Heart left ventricle (tissue), 13 donors: ENCODE data around the gene C1QTNF2.

Experiments
- CTCF ChIP-seq, 12 donors: fragments of 200-600 bp; sonication (generic) in 4 of 12; IDR thresholded peaks; one replicate each; pipeline versions ENCODE4 v1.5.0 to v1.8.0; 2018 to 2022; ENCODE audit warnings: antibody characterized with exemption in 12 of 12, mild to moderate bottlenecking in 5 of 12
- POLR2A ChIP-seq, 2 donors: fragments of 450-650 bp; IDR thresholded peaks; one replicate each; pipeline ENCODE4 v1.6.1; 2017; ENCODE audit warnings: antibody characterized with exemption in 2 of 2, mild to moderate bottlenecking in 2 of 2, moderate library complexity in 2 of 2
- donor health status: ischemic (EF 13 %, LVEDD 7.1; RV severe dilation, severe dysfunction).
- donor health status: DM: no; HTN: yes; CAD: no.
- donor health status: DM: no; HTN: no; CAD: no.
- donor health status: ischemic (EF 25% LVEDD 6.9; RV normal size, moderate dysfunction).
- donor health status: ischemic (EF 25% LVEDD 5.7; RV mildly dilated, moderate dysfunction).
- donor health status: ischemic (EF 35%, LVEDD 5.7; RV mildly dilated, moderate dysfunction).
- donor health status: nonischemic (EF 11% LVEDD 7.7; RV severe dilation, severe dysfunction).
- donor health status: DM: yes; HTN: yes; CAD: no.
- donor health status: PGD.
- donor health status: ischemic (EF 29% LVEDD 5.4; RV normal size, mild dysfunction).
- donor health status: nonischemic (EF 23%, LVEDD 6.1; RV moderate dilation, normal function).

GRCh38 chr5:160357861-160358411 is 12.5 kb downstream of the C1QTNF2 start:
- no peak for TF ChIP-seq CTCF (IDR thresholded peaks at IDR 0.05)
- no peak for TF ChIP-seq POLR2A (IDR thresholded peaks at IDR 0.05)
